Activated CD4-positive, alpha-beta memory T cell treated with anti-CD3 and anti-CD28 coated beads, Interleukin-2, amount 10 ng/mL, durations not matched to agents 7 days and 5 days (primary cell): ENCODE measurements around the gene PBX1. TPM values are rescaled to one million over a fixed set of nuclear protein-coding genes. Genes with fewer than 3 reads are reported as not detected.

ENCODE experiments used
- CTCF ChIA-PET: fragments of 350-600 bp; sonication (Branson Sonifier 250); formaldehyde crosslinking; loops from one replicate; lab custom pipeline; 2021; ENCODE audit warnings: antibody characterized with exemption, inconsistent platforms; lab: Charles Lee
- POLR2A ChIA-PET: fragments of 350-600 bp; sonication (Branson Sonifier 250); formaldehyde crosslinking; loops from one replicate; lab custom pipeline; 2021; ENCODE audit warnings: antibody characterized with exemption; lab: Charles Lee
- DNase-seq: peaks from one replicate; pipeline ENCODE4 v3.0.0-alpha.2; 2020
- H3K27ac Mint-ChIP-seq: one replicate; pipeline ENCODE4 v1.8.0; 2021; ENCODE audit warnings: mild to moderate bottlenecking, mixed read lengths
- H3K27me3 Mint-ChIP-seq: one replicate; pipeline ENCODE4 v1.8.0; 2021; ENCODE audit warnings: mixed read lengths
- H3K36me3 Mint-ChIP-seq: one replicate; pipeline ENCODE4 v1.8.0; 2021; ENCODE audit warnings: low read depth, mixed read lengths
- H3K4me1 Mint-ChIP-seq: one replicate; pipeline ENCODE4 v1.8.0; 2021; ENCODE audit warnings: mixed read lengths
- H3K4me3 Mint-ChIP-seq: one replicate; pipeline ENCODE4 v1.8.0; 2021; ENCODE audit warnings: mild to moderate bottlenecking, mixed read lengths
- H3K9me3 Mint-ChIP-seq: one replicate; pipeline ENCODE4 v1.8.0; 2021; ENCODE audit warnings: mixed read lengths
- total RNA-seq, 2 experiments: library from RNA; stranded (reverse); gene quantifications; one replicate each; pipeline ENCODE4 v1.2.3, GENCODE V29; 2021

Gene PBX1
- total RNA-seq, 2 experiments from 2014 or later = 0.18 to 0.23 TPM

GRCh38 chr1:164760569-164760968 lies 201.6 kb downstream of the PBX1 start:
- no peak overlapping the region for H3K27ac Mint-ChIP-seq
- H3K4me3 Mint-ChIP-seq = no peak overlapping the region
- POLR2A ChIA-PET = no interaction called here

GRCh38 chr1:164761009-164761408 lies 202.0 kb downstream of the PBX1 start:
- no peaks in the 10 kb centered on the region for H3K36me3 Mint-ChIP-seq
- ChIA-PET POLR2A (no interaction called here), CTCF (no interaction called here)
- no peak overlapping the region for H3K4me3 Mint-ChIP-seq
- no peaks in the 10 kb centered on the region for H3K4me1 Mint-ChIP-seq
- H3K9me3 Mint-ChIP-seq = no peaks in the 10 kb centered on the region
- no peak for DNase-seq
- no peaks in the 10 kb centered on the region for H3K27me3 Mint-ChIP-seq
- H3K27ac Mint-ChIP-seq = no peak overlapping the region

More at GRCh38 chr1:164760569-164760968, 201.6 kb downstream of the PBX1 start:
- CTCF ChIA-PET = no interaction called here
- no peaks in the 10 kb centered on the region for H3K9me3 Mint-ChIP-seq
- H3K27me3 Mint-ChIP-seq = no peaks in the 10 kb centered on the region
- no peaks in the 10 kb centered on the region for H3K4me1 Mint-ChIP-seq
- no peak for DNase-seq
- H3K36me3 Mint-ChIP-seq = no peaks in the 10 kb centered on the region

- H3K27ac Mint-ChIP-seq = no peak overlapping the region
- no peak overlapping the region for H3K4me3 Mint-ChIP-seq
- no peaks in the 10 kb centered on the region for H3K27me3 Mint-ChIP-seq
- CTCF ChIA-PET = no interaction called here
- no peaks in the 10 kb centered on the region for H3K9me3 Mint-ChIP-seq
- H3K4me1 Mint-ChIP-seq = no peaks in the 10 kb centered on the region
- POLR2A ChIA-PET = interaction anchor here (1.2 kb wide), 1 partner anchor 23 kb away, joined by 3 read pairs; no protein-coding TSS in a partner anchor
- no peak for DNase-seq
- H3K36me3 Mint-ChIP-seq = no peaks in the 10 kb centered on the region
Observed at GRCh38 chr1:164763098-164763497, 204.1 kb downstream of the PBX1 start.

GRCh38 chr1:164764333-164764732 lies 205.3 kb downstream of the PBX1 start:
- Mint-ChIP-seq H3K4me1 (no peaks in the 10 kb centered on the region), H3K36me3 (no peaks in the 10 kb centered on the region), H3K4me3 (no peak overlapping the region), H3K27ac (no peak overlapping the region), H3K27me3 (no peaks in the 10 kb centered on the region), H3K9me3 (no peaks in the 10 kb centered on the region)
- ChIA-PET POLR2A (interaction anchor here (1.2 kb wide), 1 partner anchor 22 kb away, joined by 3 read pairs; no protein-coding TSS in a partner anchor), CTCF (no interaction called here)
- DNase-seq = no peak

- ChIA-PET POLR2A (no interaction called here), CTCF (no interaction called here)
- H3K27me3 Mint-ChIP-seq = no peaks in the 10 kb centered on the region
Observed at GRCh38 chr1:164765557-164765956, 206.6 kb downstream of the PBX1 start.

GRCh38 chr1:164765992-164766720 lies 207.2 kb downstream of the PBX1 start:
- ChIA-PET CTCF (no interaction called here), POLR2A (no interaction called here)

More at GRCh38 chr1:164765557-164765956, 206.6 kb downstream of the PBX1 start:
- Mint-ChIP-seq H3K36me3 (no peaks in the 10 kb centered on the region), H3K4me1 (no peaks in the 10 kb centered on the region), H3K9me3 (no peaks in the 10 kb centered on the region), H3K27ac (no peak overlapping the region), H3K4me3 (no peak overlapping the region)
- no peak for DNase-seq

GRCh38 chr1:164767752-164768402 lies 208.9 kb downstream of the PBX1 start:
- no peak overlapping the region for H3K27ac Mint-ChIP-seq
- ChIA-PET CTCF (no interaction called here), POLR2A (no interaction called here)
- H3K4me3 Mint-ChIP-seq = no peak overlapping the region
- no peaks in the 10 kb centered on the region for H3K36me3 Mint-ChIP-seq
- H3K27me3 Mint-ChIP-seq = no peaks in the 10 kb centered on the region
- no peaks in the 10 kb centered on the region for H3K4me1 Mint-ChIP-seq
- no peak for DNase-seq
- no peaks in the 10 kb centered on the region for H3K9me3 Mint-ChIP-seq

More at GRCh38 chr1:164765992-164766720, 207.2 kb downstream of the PBX1 start:
- DNase-seq = no peak
- H3K27ac Mint-ChIP-seq = no peak overlapping the region
- H3K4me3 Mint-ChIP-seq = no peak overlapping the region
- H3K9me3 Mint-ChIP-seq = no peaks in the 10 kb centered on the region
- no peaks in the 10 kb centered on the region for H3K4me1 Mint-ChIP-seq
- no peaks in the 10 kb centered on the region for H3K36me3 Mint-ChIP-seq
- no peaks in the 10 kb centered on the region for H3K27me3 Mint-ChIP-seq

- H3K4me1 Mint-ChIP-seq = no peaks in the 10 kb centered on the region
- H3K36me3 Mint-ChIP-seq = no peaks in the 10 kb centered on the region
- H3K27me3 Mint-ChIP-seq = no peaks in the 10 kb centered on the region
- H3K27ac Mint-ChIP-seq = no peak overlapping the region
- DNase-seq = no peak
- ChIA-PET POLR2A (no interaction called here), CTCF (no interaction called here)
- no peak overlapping the region for H3K4me3 Mint-ChIP-seq
- no peaks in the 10 kb centered on the region for H3K9me3 Mint-ChIP-seq
Observed at GRCh38 chr1:164768619-164769018, 209.6 kb downstream of the PBX1 start.

GRCh38 chr1:164769486-164770130 lies 210.6 kb downstream of the PBX1 start:
- no peak overlapping the region for H3K4me3 Mint-ChIP-seq
- H3K27ac Mint-ChIP-seq = no peak overlapping the region
- no peaks in the 10 kb centered on the region for H3K9me3 Mint-ChIP-seq
- H3K4me1 Mint-ChIP-seq = no peaks in the 10 kb centered on the region
- no peaks in the 10 kb centered on the region for H3K27me3 Mint-ChIP-seq
- DNase-seq = no peak
- no peaks in the 10 kb centered on the region for H3K36me3 Mint-ChIP-seq
- ChIA-PET CTCF (no interaction called here), POLR2A (no interaction called here)

- DNase-seq = no peak
- H3K9me3 Mint-ChIP-seq = no peaks in the 10 kb centered on the region
- no peaks in the 10 kb centered on the region for H3K27me3 Mint-ChIP-seq
- CTCF ChIA-PET = no interaction called here
- H3K4me3 Mint-ChIP-seq = no peak overlapping the region
- POLR2A ChIA-PET = no interaction called here
- H3K4me1 Mint-ChIP-seq = no peaks in the 10 kb centered on the region
- H3K27ac Mint-ChIP-seq = no peak overlapping the region
- no peaks in the 10 kb centered on the region for H3K36me3 Mint-ChIP-seq
Observed at GRCh38 chr1:164770131-164770529, 211.1 kb downstream of the PBX1 start.

- CTCF ChIA-PET = no interaction called here
- Mint-ChIP-seq H3K9me3 (no peaks in the 10 kb centered on the region), H3K27me3 (peaks cover 2% of the 10 kb centered on the region), H3K4me3 (no peak overlapping the region), H3K27ac (no peak overlapping the region), H3K4me1 (no peaks in the 10 kb centered on the region), H3K36me3 (no peaks in the 10 kb centered on the region)
- POLR2A ChIA-PET = no interaction called here
- DNase-seq = no peak
Observed at GRCh38 chr1:164771041-164771618, 212.1 kb downstream of the PBX1 start.

- H3K27ac Mint-ChIP-seq = no peak overlapping the region
- no peaks in the 10 kb centered on the region for H3K36me3 Mint-ChIP-seq
- H3K27me3 Mint-ChIP-seq = peaks cover 2% of the 10 kb centered on the region
- no peaks in the 10 kb centered on the region for H3K9me3 Mint-ChIP-seq
- H3K4me3 Mint-ChIP-seq = no peak overlapping the region
- ChIA-PET POLR2A (no interaction called here), CTCF (no interaction called here)
- DNase-seq = no peak
- no peaks in the 10 kb centered on the region for H3K4me1 Mint-ChIP-seq
Observed at GRCh38 chr1:164771619-164772361, 212.8 kb downstream of the PBX1 start.
